Posterior vena cava (tissue), 2 donors: Measurements from ENCODE around the gene NKX3-2. TPM values are rescaled to one million over a fixed set of nuclear protein-coding genes. Genes with fewer than 3 reads are reported as not detected.

ENCODE experiments used
- DNase-seq: peaks from one replicate; pipeline ENCODE4 v3.0.0-alpha.2; 2020; ENCODE audit warnings: low spot score
- intact Hi-C, 2 donors: fragments of 100-400 bp; cut with DNase I; formaldehyde crosslinking; loops; one replicate each; pipeline versions ENCODE4 v1.14.1 to v1.14.2; 2022 to 2023
- total RNA-seq, 2 donors: library from RNA; stranded (reverse); fragmentation: NEBNext Ultra II Directional; extraction: Animal tissue kit (Norgen Biotek cat#: 25700); gene quantifications; one replicate each; pipeline ENCODE4 v1.2.1, GENCODE V29; 2021
- donor health status: DM: yes; HTN: yes; CAD: no.
- donor health status: DM: yes; HTN: yes; CAD: no.

The NKX3-2 gene
- total RNA-seq, 2 donors from 2014 or later, result 0.19 TPM; not detected in 1

- intact Hi-C loops, result no loop called here
- DNase-seq, result no peak
Observed at GRCh38 chr4:13522282-13523104, 21.8 kb downstream of the NKX3-2 start.

GRCh38 chr4:13521047-13521446 lies 23.3 kb downstream of the NKX3-2 start:
- DNase-seq, result no peak
- intact Hi-C loops, result no loop called here

GRCh38 chr4:13516315-13516860 lies 27.9 kb downstream of the NKX3-2 start:
- intact Hi-C loops, result no loop called here
- no peak for DNase-seq

GRCh38 chr4:13515268-13515667 lies 29.0 kb downstream of the NKX3-2 start:
- intact Hi-C loops, result no loop called here
- no peak for DNase-seq

- DNase-seq, result no peak
- intact Hi-C loops, result no loop called here
Observed at GRCh38 chr4:13514722-13515121, 29.6 kb downstream of the NKX3-2 start.

GRCh38 chr4:13511101-13511500 lies 33.2 kb downstream of the NKX3-2 start:
- no peak for DNase-seq
- intact Hi-C loops, result no loop called here

- no peak for DNase-seq
- intact Hi-C loops, result no loop called here
Observed at GRCh38 chr4:13509442-13509841, 34.9 kb downstream of the NKX3-2 start.

- no peak for DNase-seq
- intact Hi-C loops, result no loop called here
Observed at GRCh38 chr4:13504374-13504773, 39.9 kb downstream of the NKX3-2 start.

GRCh38 chr4:13498469-13498868 lies 45.8 kb downstream of the NKX3-2 start:
- intact Hi-C loops, result no loop called here
- no peak for DNase-seq

- no peak for DNase-seq
- intact Hi-C loops, result no loop called here
Observed at GRCh38 chr4:13496605-13497004, 47.7 kb downstream of the NKX3-2 start.

- intact Hi-C loops, result no loop called here
- DNase-seq, result no peak
Observed at GRCh38 chr4:13495753-13496152, 48.6 kb downstream of the NKX3-2 start.

- intact Hi-C loops, result no loop called here
- no peak for DNase-seq
Observed at GRCh38 chr4:13493793-13494192, 50.5 kb downstream of the NKX3-2 start.

- intact Hi-C loops, result no loop called here
- DNase-seq, result no peak
Observed at GRCh38 chr4:13492747-13493146, 51.6 kb downstream of the NKX3-2 start.

Other genes with a start within 250 kb of the NKX3-2 start
- 10 to 100 TPM; 13.9 TPM for gene RAB28, start 60.2 kb downstream of the NKX3-2 start, total RNA-seq
- gene BOD1L1, start 83.2 kb upstream of the NKX3-2 start, total RNA-seq, result 10 to 100 TPM; 31.1 to 34.2 TPM